SHP77 (cell line): ENCODE measurements around the gene PRR5L.

Source experiments
- DNase-seq, 2 experiments: peaks; one replicate each; lab custom pipeline; 2025; lab: John Stamatoyannopoulos, UW

PRR5L gene

GRCh38 chr11:36326524-36327419 lies 30.7 kb downstream of the PRR5L start:
- no peak for DNase-seq

GRCh38 chr11:36328966-36329673 lies 33.0 kb downstream of the PRR5L start:
- DNase-seq, result no peak

GRCh38 chr11:36330411-36330810 lies 34.3 kb downstream of the PRR5L start:
- DNase-seq, result no peak

- DNase-seq, result no peak
Observed at GRCh38 chr11:36333468-36333867, 37.4 kb downstream of the PRR5L start.

- peak in 1 of 2 experiments; percentile 0 for DNase-seq
Observed at GRCh38 chr11:36333897-36334296, 37.8 kb downstream of the PRR5L start.

DNA sequence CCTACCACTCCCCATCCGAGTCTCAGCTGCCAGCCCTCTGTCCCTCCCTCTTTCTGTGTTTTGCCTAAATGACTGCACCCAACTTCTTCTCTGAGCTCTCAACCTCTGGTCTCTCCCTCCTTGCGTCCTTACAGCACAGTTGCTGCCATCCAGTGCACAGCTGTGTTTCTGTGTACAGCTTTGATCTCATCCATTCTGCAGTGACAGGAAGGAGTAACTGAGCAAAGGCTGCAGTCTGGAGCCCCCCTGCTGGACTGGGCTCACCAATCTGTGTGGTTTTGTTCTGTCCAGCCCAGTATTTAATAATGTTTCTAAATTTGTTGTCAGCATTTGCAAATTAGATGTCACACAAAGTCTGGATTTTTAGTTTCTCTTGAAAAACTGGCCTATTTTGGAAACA lies 43.8 kb downstream of the PRR5L start:
- no peak for DNase-seq

- no peak for DNase-seq
Observed at GRCh38 chr11:36340897-36341296, 44.8 kb downstream of the PRR5L start.

- no peak for DNase-seq
Observed at GRCh38 chr11:36341915-36342314, 45.8 kb downstream of the PRR5L start.

DNA sequence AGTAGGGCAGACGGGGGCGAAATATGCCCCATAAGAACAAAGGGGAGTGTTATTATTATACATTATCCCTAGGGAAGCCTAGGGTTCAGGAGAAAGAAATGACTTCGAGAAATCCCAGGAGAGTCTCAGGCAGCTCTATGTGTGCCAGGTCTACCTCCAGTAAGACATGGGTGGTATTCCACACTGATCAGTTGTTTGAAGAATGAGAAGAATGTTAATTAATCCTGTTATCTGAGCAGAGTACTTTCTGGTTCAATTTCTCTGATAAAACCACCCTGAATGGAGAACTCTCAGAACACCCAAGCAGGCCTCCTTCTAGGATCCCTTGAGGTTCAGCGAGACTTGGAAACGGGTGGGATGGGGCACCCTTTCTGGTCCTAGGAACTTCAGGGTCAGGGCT lies 46.2 kb downstream of the PRR5L start:
- DNase-seq, result no peak

GRCh38 chr11:36343436-36343835 lies 47.3 kb downstream of the PRR5L start:
- DNase-seq, result no peak

- no peak for DNase-seq
Observed at GRCh38 chr11:36345084-36345511, 49.0 kb downstream of the PRR5L start.

- no peak for DNase-seq
Observed at GRCh38 chr11:36345535-36346141, 49.5 kb downstream of the PRR5L start.

- no peak for DNase-seq
Observed at GRCh38 chr11:36346562-36347383, 50.7 kb downstream of the PRR5L start.

DNA sequence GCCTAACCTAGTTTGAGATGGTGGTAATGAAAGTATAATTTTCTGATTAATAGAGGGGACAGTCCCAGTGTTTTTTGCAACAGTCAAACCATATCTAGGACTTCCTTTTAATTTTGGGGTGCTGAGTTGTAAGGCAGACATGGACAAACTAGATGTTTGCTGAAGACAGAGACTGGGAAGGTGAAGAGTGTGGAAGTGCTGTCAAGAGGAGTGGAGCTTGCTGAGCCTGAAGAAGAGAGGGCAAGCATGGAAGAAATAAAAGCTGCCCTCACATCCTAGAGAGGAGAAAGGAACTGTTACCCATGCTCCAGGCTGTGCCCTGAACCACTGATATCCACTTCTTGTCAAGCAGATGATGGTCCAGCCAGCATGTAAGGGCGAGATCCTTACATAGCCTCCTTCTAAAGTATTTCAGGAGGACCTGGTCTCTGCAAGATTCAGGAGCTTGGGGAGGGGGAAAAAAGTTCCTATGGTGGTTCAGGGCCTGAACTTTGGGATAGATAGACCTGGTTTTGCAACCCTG lies 51.4 kb downstream of the PRR5L start:
- no peak for DNase-seq

- no peak for DNase-seq
Observed at GRCh38 chr11:36349351-36350136, 53.5 kb downstream of the PRR5L start.

DNA sequence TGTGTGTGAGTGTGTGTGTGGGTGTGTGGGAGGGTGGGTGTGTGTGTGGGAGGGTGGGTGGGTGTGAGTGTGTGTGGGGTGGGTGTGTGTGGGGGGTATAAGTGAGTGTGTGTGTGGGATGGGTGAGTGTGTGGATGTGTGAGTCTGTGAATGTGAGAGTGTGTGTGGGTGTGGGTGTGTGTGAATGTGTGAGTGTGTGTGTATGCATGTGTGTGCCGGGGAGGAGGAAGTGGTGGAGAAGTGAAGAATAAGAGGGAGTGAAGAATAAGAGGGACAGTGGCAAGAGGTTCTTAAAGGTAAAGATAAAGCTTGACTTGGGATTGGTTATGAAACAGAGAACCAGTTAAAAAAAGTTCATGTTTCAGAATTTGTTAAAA lies 54.0 kb downstream of the PRR5L start:
- DNase-seq, result no peak

GRCh38 chr11:36352922-36353321 lies 56.8 kb downstream of the PRR5L start:
- no peak for DNase-seq

GRCh38 chr11:36354221-36355003 lies 58.3 kb downstream of the PRR5L start:
- DNase-seq, result no peak

DNA sequence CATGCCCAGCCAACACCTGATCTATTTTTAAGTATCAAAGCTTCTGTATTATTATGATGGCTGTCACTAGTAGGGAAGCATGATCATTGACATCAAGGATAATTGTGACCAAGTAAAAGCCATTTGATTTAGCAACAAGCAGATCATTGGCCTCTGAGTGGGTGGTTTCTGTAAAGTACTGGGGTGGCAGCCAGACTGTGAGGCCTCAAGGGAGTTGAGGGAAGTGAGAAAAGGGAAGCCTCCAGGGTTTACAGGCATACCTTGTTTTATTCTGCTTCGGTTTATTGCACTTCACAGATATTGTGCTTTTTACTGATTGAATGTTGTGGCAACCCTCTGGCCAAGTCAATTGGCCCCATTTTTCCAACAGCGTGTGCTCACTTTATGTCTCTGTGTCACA lies 60.1 kb downstream of the PRR5L start:
- no peak for DNase-seq

- no peak for DNase-seq
Observed at GRCh38 chr11:36357831-36358230, 61.7 kb downstream of the PRR5L start.
